T-cell (primary cell): ENCODE results near the gene IQCE. TPM values are rescaled to one million over a fixed set of nuclear protein-coding genes. Genes with fewer than 3 reads are reported as not detected.

Experiments
- ATAC-seq, 4 experiments: fragments of 200-7000 bp in 3 of 4; fragments of 150-1000 bp in 1 of 4; cut with Tn5 transposase; replicated peaks in 1 of 4; 1 replicate in 3 of 4; 2 replicates in 1 of 4; pipeline ENCODE4 v1.10.0; 2021; ENCODE audit warnings: moderate library complexity in 3 of 4, mild to moderate bottlenecking in 2 of 4, moderate number of reproducible peaks in 1 of 4
- CTCF ChIA-PET, 2 donors: fragments of 300-600 bp; sonication (Branson Sonifier 250); formaldehyde crosslinking; loops; one replicate each; lab custom pipeline; 2022; ENCODE audit warnings: antibody characterized with exemption in 2 of 2; lab: Charles Lee
- POLR2A ChIA-PET, 2 donors: fragments of 300-600 bp; sonication (Branson Sonifier 250); formaldehyde crosslinking; loops; one replicate each; lab custom pipeline; 2022; ENCODE audit warnings: antibody characterized with exemption in 2 of 2; lab: Charles Lee
- DNase-seq, 35 experiments: peaks; one replicate each; pipeline versions ENCODE4 v3.0.0 to v3.0.0-alpha.2; 2013 to 2023
- H3K27ac ChIP-seq: one replicate; pipeline ENCODE4 v1.5.1; 2013; ENCODE audit warnings: low read length
- H3K27me3 ChIP-seq, 2 experiments: replicated peaks in 1 of 2; 1 replicate in 1 of 2; 2 replicates in 1 of 2; pipeline versions ENCODE4 v1.6.1 to v1.7.0; 2013; ENCODE audit warnings: low read length in 1 of 2, mixed read lengths in 1 of 2; ENCODE audit not compliant: control insufficient read depth in 2 of 2, insufficient read depth in 2 of 2; ENCODE audit errors: extremely low read depth in 1 of 2
- H3K36me3 ChIP-seq, 2 donors: 1 replicate in 1 of 2; 2 replicates in 1 of 2; pipeline versions ENCODE4 v1.6.1 to v1.7.0; 2013; ENCODE audit warnings: low read length in 1 of 2; ENCODE audit not compliant: control insufficient read depth in 2 of 2, insufficient read depth in 1 of 2; ENCODE audit errors: extremely low read depth in 1 of 2
- H3K4me1 ChIP-seq, 2 experiments: 1 replicate in 1 of 2; 2 replicates in 1 of 2; pipeline versions ENCODE4 v1.6.1 to v1.7.0; 2013; ENCODE audit warnings: low read length in 2 of 2, mixed read lengths in 1 of 2; ENCODE audit not compliant: insufficient read depth in 2 of 2, control insufficient read depth in 1 of 2; ENCODE audit errors: extremely low read depth in 1 of 2
- H3K4me3 ChIP-seq, 2 donors: 1 replicate in 1 of 2; 2 replicates in 1 of 2; pipeline versions ENCODE4 v1.5.1 to v1.7.0; 2013; ENCODE audit warnings: mild to moderate bottlenecking in 2 of 2, low read length in 1 of 2, moderate library complexity in 1 of 2; ENCODE audit not compliant: control insufficient read depth in 1 of 2; ENCODE audit errors: extremely low read depth in 1 of 2
- H3K9me3 ChIP-seq: 2 replicates; pipeline ENCODE4 v1.7.0; 2013
- H3K27ac Mint-ChIP-seq, 2 donors: one replicate each; pipeline ENCODE4 v1.8.0; 2020 to 2021; ENCODE audit warnings: mild to moderate bottlenecking in 2 of 2, mixed read lengths in 2 of 2
- H3K27me3 Mint-ChIP-seq, 2 donors: one replicate each; pipeline ENCODE4 v1.8.0; 2021 to 2022; ENCODE audit warnings: mixed read lengths in 2 of 2
- H3K36me3 Mint-ChIP-seq: one replicate; pipeline ENCODE4 v1.8.0; 2021; ENCODE audit warnings: mixed read lengths
- H3K4me1 Mint-ChIP-seq, 3 donors: one replicate each; pipeline ENCODE4 v1.8.0; 2020 to 2022; ENCODE audit warnings: mixed read lengths in 3 of 3, mild to moderate bottlenecking in 1 of 3
- H3K4me3 Mint-ChIP-seq, 3 donors: one replicate each; pipeline ENCODE4 v1.8.0; 2020 to 2022; ENCODE audit warnings: mild to moderate bottlenecking in 3 of 3, mixed read lengths in 3 of 3, moderate library complexity in 3 of 3
- H3K9me3 Mint-ChIP-seq, 3 donors: one replicate each; pipeline ENCODE4 v1.8.0; 2020 to 2022; ENCODE audit warnings: mixed read lengths in 3 of 3
- WGBS: methylation state at CpG from one replicate; pipeline ENCODE4 v1.1.5; 2013; ENCODE audit warnings: missing lambda C conversion rate; ENCODE audit not compliant: insufficient coverage; 5-methylcytosine and 5-hydroxymethylcytosine counted together
- total RNA-seq, 35 experiments: library from RNA in 6 of 35; stranded (reverse) in 6 of 35; fragments of 120-200 nt in 1 of 35; gene quantifications; one replicate each; pipeline versions ENCODE4 v1.2.1 to v1.2.4 and lab custom pipeline; 2013 to 2026

IQCE gene
- total RNA-seq, 5 donors from 2014 or later (not counting 1 experiment from before 2014, with no cell fraction given), result 4.5 to 11.7 (median 8.0) TPM

GRCh38 chr7:2546776-2547586 is 11.8 kb upstream of the IQCE start:
- Histone ChIP-seq H3K27ac (no peak overlapping the region), H3K4me3 (no peak overlapping the region), H3K9me3 (no peaks in the 10 kb centered on the region), H3K4me1 (peaks cover 0 to 7% of the 10 kb centered on the region in 2 experiments), H3K27me3 (peaks cover 0 to 2% of the 10 kb centered on the region in 2 experiments), H3K36me3 (peaks cover 16 to 60% of the 10 kb centered on the region in 2 donors)
- peaks cover 14 to 29% (median 17%) of the 10 kb centered on the region in 3 donors for H3K4me1 Mint-ChIP-seq
- ATAC-seq (no peak), DNase-seq (peak in 1 of 35 experiments; percentile 2)
- no peak overlapping the region for H3K4me3 Mint-ChIP-seq
- ChIA-PET CTCF (interaction anchor here in 1 of 2 donors (0.7 kb wide), 1 partner anchor 1486 kb away, joined by 13 read pairs; no protein-coding TSS in a partner anchor), POLR2A (no interaction called here)
- no peak overlapping the region for H3K27ac Mint-ChIP-seq
- peaks cover 14% of the 10 kb centered on the region for H3K36me3 Mint-ChIP-seq
- no peaks in the 10 kb centered on the region for H3K9me3 Mint-ChIP-seq
- WGBS, result 96% methylated on average over 25 of the region's 31 CpGs
- no peaks in the 10 kb centered on the region for H3K27me3 Mint-ChIP-seq

DNA sequence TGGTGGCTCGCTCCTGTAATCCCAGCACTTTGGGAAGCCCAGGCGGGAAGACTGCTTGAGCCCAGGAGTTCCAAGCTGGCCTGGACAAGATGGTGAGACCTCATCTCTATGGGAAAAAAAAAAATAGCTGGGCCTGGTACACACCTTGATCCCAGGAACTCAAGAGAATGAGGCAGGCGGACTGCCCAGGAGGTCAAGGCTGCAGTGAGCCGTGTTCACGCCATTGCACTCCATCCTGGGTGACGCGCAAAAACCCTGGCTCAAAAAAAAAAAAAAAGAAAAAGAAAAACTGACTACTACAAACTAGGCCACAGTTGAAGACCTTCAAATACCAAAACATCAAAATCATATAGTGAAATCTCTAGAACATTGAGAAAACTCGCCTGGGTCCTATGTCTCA is 7.4 kb upstream of the IQCE start:
- Histone ChIP-seq H3K36me3 (peaks cover 16 to 25% of the 10 kb centered on the region in 2 donors), H3K27ac (no peak overlapping the region), H3K4me3 (no peak overlapping the region), H3K9me3 (no peaks in the 10 kb centered on the region), H3K4me1 (peaks cover 10 to 37% of the 10 kb centered on the region in 2 experiments), H3K27me3 (no peaks in the 10 kb centered on the region)
- CTCF ChIA-PET, result no interaction called here
- POLR2A ChIA-PET, result interaction anchor here in 1 of 2 donors (0.6 kb wide), 1 partner anchor 1593 kb away, joined by 3 read pairs; no protein-coding TSS in a partner anchor
- Mint-ChIP-seq H3K27ac (no peak overlapping the region), H3K4me1 (peaks cover 34 to 46% (median 39%) of the 10 kb centered on the region in 3 donors), H3K36me3 (peaks cover 16% of the 10 kb centered on the region), H3K9me3 (no peaks in the 10 kb centered on the region), H3K27me3 (no peaks in the 10 kb centered on the region), H3K4me3 (no peak overlapping the region)
- WGBS, result 100% methylated on average over 2 of the region's 8 CpGs
- no peak for ATAC-seq
- no peak for DNase-seq

DNA sequence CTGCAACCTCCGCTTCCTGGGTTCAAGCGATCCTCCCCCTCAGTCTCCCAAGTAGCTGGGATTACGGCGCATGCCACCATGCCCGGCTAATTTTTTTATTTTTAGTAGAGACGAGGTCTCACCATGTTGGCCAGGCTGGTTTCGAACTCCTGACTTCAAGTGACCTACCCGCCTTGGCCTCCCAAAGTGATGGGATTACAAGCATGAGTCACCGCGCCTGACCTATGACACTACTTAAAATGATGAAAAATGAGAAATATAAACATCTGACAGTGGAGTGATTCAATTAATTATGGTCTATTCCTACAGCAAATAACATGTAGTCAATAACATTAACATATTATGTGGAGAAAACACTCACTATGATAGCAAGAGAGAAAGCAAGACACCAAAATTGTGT is 5.7 kb upstream of the IQCE start:
- no peak for DNase-seq
- Histone ChIP-seq H3K4me3 (no peak overlapping the region), H3K4me1 (peaks cover 10 to 38% of the 10 kb centered on the region in 2 experiments), H3K27ac (no peak overlapping the region), H3K9me3 (no peaks in the 10 kb centered on the region), H3K27me3 (no peaks in the 10 kb centered on the region), H3K36me3 (peaks cover 8 to 11% of the 10 kb centered on the region in 2 donors)
- CTCF ChIA-PET, result interaction anchor here in 1 of 2 donors (0.7 kb wide), 2 partner anchors 102 to 1364 kb away, joined by 3 to 4 read pairs; no protein-coding TSS in a partner anchor
- H3K27me3 Mint-ChIP-seq, result no peaks in the 10 kb centered on the region
- peak overlapping the region; percentile 83 to 86 (median 85) for H3K4me3 Mint-ChIP-seq
- H3K4me1 Mint-ChIP-seq, result peaks cover 38 to 44% (median 42%) of the 10 kb centered on the region in 3 donors
- H3K36me3 Mint-ChIP-seq, result peaks cover 14% of the 10 kb centered on the region
- 100% methylated on average over 1 of the region's 10 CpGs for WGBS
- POLR2A ChIA-PET, result no interaction called here
- H3K9me3 Mint-ChIP-seq, result no peaks in the 10 kb centered on the region
- ATAC-seq, result no peak
- peak overlapping the region in 1 of 2 donors; percentile 29 for H3K27ac Mint-ChIP-seq

DNA sequence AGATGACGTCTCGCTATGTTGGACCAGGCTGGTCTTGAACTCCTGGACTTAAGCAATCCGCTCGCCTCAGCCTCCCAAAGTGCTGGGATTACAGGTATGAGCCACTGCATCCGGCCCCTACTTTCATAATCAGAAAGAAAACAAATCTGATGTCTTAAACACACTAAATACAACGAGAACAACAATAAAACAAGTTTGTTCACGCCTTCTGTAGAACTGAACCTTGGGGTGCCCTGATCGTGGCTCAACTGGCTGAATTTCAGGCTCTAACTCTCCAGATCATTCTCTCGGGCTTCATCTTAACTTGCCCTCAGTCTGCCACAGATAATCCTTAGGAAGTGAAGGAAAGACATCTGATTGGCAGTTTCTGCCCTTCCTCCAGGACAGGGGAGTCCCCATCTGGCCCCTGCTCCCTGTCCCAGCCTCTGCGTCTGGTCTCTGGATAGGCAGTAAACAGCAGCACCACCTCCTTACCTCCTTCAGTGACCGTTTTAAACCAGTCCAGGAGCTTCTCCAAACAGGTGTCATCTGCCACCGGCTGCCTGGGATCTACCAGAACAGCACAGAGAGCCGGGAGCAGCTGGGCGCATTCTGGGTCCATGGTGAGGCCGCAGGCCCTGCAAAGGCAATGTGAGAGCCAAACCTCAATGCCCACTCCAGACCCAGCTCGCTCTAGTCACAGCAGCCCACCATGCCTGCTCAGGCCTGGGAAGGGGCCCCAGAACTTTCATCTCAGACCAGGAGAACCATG is 4.8 kb upstream of the IQCE start:
- 80% methylated on average over 14 of the region's 16 CpGs for WGBS
- peak overlapping the region; percentile 83 to 86 (median 85) for H3K4me3 Mint-ChIP-seq

DNA sequence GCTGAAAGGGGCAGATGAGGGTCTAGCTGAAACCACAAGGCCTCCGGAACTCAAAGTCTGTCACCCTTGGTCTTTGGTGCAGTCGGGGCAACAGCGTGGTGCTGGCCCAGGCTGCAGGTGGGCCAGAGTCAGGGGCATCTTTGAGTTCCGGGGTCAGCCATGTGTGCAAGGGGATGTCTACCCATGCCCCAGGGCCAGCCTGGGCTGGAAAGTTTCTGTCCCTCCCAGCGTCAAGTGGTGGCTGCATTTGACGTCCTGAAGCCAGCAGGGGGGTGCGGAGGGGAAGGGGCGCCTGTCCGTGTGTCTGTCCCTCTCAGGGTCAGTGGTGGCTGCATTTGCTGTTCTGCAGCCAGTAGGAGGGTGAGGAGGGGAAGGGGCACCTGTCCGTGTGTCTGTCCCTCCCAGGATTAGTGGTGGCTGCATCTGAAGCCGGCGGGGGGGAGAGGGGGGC is 4.1 kb upstream of the IQCE start:
- no peaks in the 10 kb centered on the region for H3K9me3 ChIP-seq
- H3K27ac ChIP-seq, result no peak overlapping the region
- H3K36me3 Mint-ChIP-seq, result peaks cover 8% of the 10 kb centered on the region
- no peak for ATAC-seq
- peak overlapping the region; percentile 83 to 86 (median 85) for H3K4me3 Mint-ChIP-seq
- H3K9me3 Mint-ChIP-seq, result no peaks in the 10 kb centered on the region
- no peaks in the 10 kb centered on the region for H3K27me3 ChIP-seq
- no peaks in the 10 kb centered on the region for H3K27me3 Mint-ChIP-seq
- 3% methylated on average over 10 of the region's 12 CpGs for WGBS
- ChIA-PET CTCF (interaction anchor here in 1 of 2 donors (0.6 kb wide), 1 partner anchor 499 kb away, joined by 3 read pairs; no protein-coding TSS in a partner anchor), POLR2A (no interaction called here)
- H3K4me3 ChIP-seq, result peak overlapping the region; percentile 83 to 94
- H3K4me1 Mint-ChIP-seq, result peaks cover 36 to 44% (median 37%) of the 10 kb centered on the region in 3 donors
- H3K4me1 ChIP-seq, result peaks cover 18 to 48% of the 10 kb centered on the region in 2 experiments
- DNase-seq, result no peak
- peaks cover 0 to 5% of the 10 kb centered on the region in 2 donors for H3K36me3 ChIP-seq
- peak overlapping the region; percentile 76 to 80 for H3K27ac Mint-ChIP-seq

More for the DNA sequence above, 4.8 kb upstream of the IQCE start:
- ATAC-seq (no peak), DNase-seq (no peak)
- Mint-ChIP-seq H3K36me3 (peaks cover 14% of the 10 kb centered on the region), H3K4me1 (peaks cover 41 to 48% (median 41%) of the 10 kb centered on the region in 3 donors), H3K9me3 (no peaks in the 10 kb centered on the region), H3K27ac (peak overlapping the region; percentile 76 to 80), H3K27me3 (no peaks in the 10 kb centered on the region)
- Histone ChIP-seq H3K27me3 (no peaks in the 10 kb centered on the region), H3K4me3 (peak overlapping the region; percentile 83 to 94), H3K9me3 (no peaks in the 10 kb centered on the region), H3K36me3 (peaks cover 3 to 7% of the 10 kb centered on the region in 2 donors), H3K27ac (no peak overlapping the region), H3K4me1 (peaks cover 15 to 44% of the 10 kb centered on the region in 2 experiments)
- POLR2A ChIA-PET, result no interaction called here
- CTCF ChIA-PET, result interaction anchor here in 1 of 2 donors (0.7 kb wide), 1 partner anchor 1365 kb away, joined by 4 read pairs; no protein-coding TSS in a partner anchor
